ENCODE measurements around the gene ASS1. TPM values are rescaled to one million over a fixed set of nuclear protein-coding genes. Genes with fewer than 3 reads are reported as not detected.
A peak's percentile ranks its signal among the peaks of the same experiment; 100 is the strongest.

ASS1 gene
- total and polyA plus RNA-seq, 2 of the 13 experiments (the other 11 are each of a cell fraction or from before 2014, with no cell fraction given): 77.6 to 122 TPM

GRCh38 chr9:130450344-130451003 is 5.7 kb downstream of the ASS1 start (continued):
- TF ChIP-seq, protein P1, sequence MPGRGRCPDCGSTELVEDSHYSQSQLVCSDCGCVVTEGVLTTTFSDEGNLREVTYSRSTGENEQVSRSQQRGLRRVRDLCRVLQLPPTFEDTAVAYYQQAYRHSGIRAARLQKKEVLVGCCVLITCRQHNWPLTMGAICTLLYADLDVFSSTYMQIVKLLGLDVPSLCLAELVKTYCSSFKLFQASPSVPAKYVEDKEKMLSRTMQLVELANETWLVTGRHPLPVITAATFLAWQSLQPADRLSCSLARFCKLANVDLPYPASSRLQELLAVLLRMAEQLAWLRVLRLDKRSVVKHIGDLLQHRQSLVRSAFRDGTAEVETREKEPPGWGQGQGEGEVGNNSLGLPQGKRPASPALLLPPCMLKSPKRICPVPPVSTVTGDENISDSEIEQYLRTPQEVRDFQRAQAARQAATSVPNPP (CRISPR knock-in tag; IDR thresholded peaks at IDR 0.05): 0 out of 2 replicates have a peak, but pooled peaks have one; percentile 66
- peak; percentile 89; the same call in 1 of the 2 replicates for TF ChIP-seq PRMT3 (CRISPR knock-in tag; IDR thresholded peaks at IDR 0.05; ENCODE audit: borderline replicate concordance, low read depth)
- peak; percentile 57; the same call in 1 of the 2 replicates for TF ChIP-seq RFXAP (CRISPR knock-in tag; IDR thresholded peaks at IDR 0.05; ENCODE audit: borderline replicate concordance)
- TF ChIP-seq, protein P2, sequence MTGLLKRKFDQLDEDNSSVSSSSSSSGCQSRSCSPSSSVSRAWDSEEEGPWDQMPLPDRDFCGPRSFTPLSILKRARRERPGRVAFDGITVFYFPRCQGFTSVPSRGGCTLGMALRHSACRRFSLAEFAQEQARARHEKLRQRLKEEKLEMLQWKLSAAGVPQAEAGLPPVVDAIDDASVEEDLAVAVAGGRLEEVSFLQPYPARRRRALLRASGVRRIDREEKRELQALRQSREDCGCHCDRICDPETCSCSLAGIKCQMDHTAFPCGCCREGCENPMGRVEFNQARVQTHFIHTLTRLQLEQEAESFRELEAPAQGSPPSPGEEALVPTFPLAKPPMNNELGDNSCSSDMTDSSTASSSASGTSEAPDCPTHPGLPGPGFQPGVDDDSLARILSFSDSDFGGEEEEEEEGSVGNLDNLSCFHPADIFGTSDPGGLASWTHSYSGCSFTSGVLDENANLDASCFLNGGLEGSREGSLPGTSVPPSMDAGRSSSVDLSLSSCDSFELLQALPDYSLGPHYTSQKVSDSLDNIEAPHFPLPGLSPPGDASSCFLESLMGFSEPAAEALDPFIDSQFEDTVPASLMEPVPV (CRISPR knock-in tag; IDR thresholded peaks at IDR 0.05): peak; percentile 80; the same call in 1 of the 2 replicates
- TF ChIP-seq ZNF766 (CRISPR knock-in tag; IDR thresholded peaks at IDR 0.05; ENCODE audit: borderline replicate concordance): peak; percentile 93
- peak; percentile 88 for TF ChIP-seq KDM2A (CRISPR knock-in tag; IDR thresholded peaks at IDR 0.05; ENCODE audit: borderline replicate concordance, low read depth)
- TF ChIP-seq NCOA5 (CRISPR knock-in tag; IDR thresholded peaks at IDR 0.05): no peak
- 0 out of 2 replicates have a peak, but pooled peaks have one; percentile 36 for TF ChIP-seq ZFP82 (CRISPR knock-in tag; IDR thresholded peaks at IDR 0.05; ENCODE audit: borderline replicate concordance)
- no peak for TF ChIP-seq GZF1 (CRISPR knock-in tag; IDR thresholded peaks at IDR 0.05)
- peak; percentile 93 for TF ChIP-seq DMAP1 (CRISPR knock-in tag; IDR thresholded peaks at IDR 0.05)
- no peak for TF ChIP-seq MBD4 (IDR thresholded peaks at IDR 0.05; ENCODE audit: borderline replicate concordance, low read length)
- TF ChIP-seq ZNF891 (CRISPR knock-in tag; IDR thresholded peaks at IDR 0.05): peak; percentile 72; the same call in 1 of the 2 replicates
- TF ChIP-seq FOXM1 (CRISPR knock-in tag; IDR thresholded peaks at IDR 0.05): no peak
- TF ChIP-seq HNRNPK (IDR thresholded peaks at IDR 0.05; ENCODE audit: low read depth, low read length, poor library complexity, severe bottlenecking): no peak
- TF ChIP-seq PRDM10 (CRISPR knock-in tag; IDR thresholded peaks at IDR 0.05; ENCODE audit: low read depth): peak; percentile 43; the same call in 1 of the 2 replicates
- 0 out of 2 replicates have a peak, but pooled peaks have one; percentile 68 for TF ChIP-seq ZNF335 (CRISPR knock-in tag; IDR thresholded peaks at IDR 0.05)
- peak; percentile 92 for TF ChIP-seq UBTF (CRISPR knock-in tag; IDR thresholded peaks at IDR 0.05)
- TF ChIP-seq ZNF878 (CRISPR knock-in tag; IDR thresholded peaks at IDR 0.05): peak; percentile 98
- TF ChIP-seq, protein P3, sequence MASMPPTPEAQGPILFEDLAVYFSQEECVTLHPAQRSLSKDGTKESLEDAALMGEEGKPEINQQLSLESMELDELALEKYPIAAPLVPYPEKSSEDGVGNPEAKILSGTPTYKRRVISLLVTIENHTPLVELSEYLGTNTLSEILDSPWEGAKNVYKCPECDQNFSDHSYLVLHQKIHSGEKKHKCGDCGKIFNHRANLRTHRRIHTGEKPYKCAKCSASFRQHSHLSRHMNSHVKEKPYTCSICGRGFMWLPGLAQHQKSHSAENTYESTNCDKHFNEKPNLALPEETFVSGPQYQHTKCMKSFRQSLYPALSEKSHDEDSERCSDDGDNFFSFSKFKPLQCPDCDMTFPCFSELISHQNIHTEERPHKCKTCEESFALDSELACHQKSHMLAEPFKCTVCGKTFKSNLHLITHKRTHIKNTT (CRISPR knock-in tag; IDR thresholded peaks at IDR 0.05): no peak

All from HepG2 (cell line).